Jurkat, Clone E6-1 (cell line): ENCODE data around the gene KCTD17.

ENCODE experiments used
- DNase-seq: peaks from one replicate; pipeline ENCODE4 v3.0.0-alpha.2; 2011; ENCODE audit warnings: low read depth, low spot score
- H3K4me3 ChIP-seq: 2 replicates; pipeline ENCODE4 v1.5.1; 2011; ENCODE audit warnings: mild to moderate bottlenecking, low read length, control low read depth, moderate library complexity

The KCTD17 gene

GRCh38 chr22:37054600-37055365, 3.2 kb downstream of the KCTD17 start:
- H3K4me3 ChIP-seq = no peak overlapping the region
- DNase-seq = no peak

- DNase-seq = no peak
- H3K4me3 ChIP-seq = no peak overlapping the region
Measured at GRCh38 chr22:37056246-37056645, 4.7 kb downstream of the KCTD17 start.

- DNase-seq = no peak
- H3K4me3 ChIP-seq = no peak overlapping the region
Measured at GRCh38 chr22:37057226-37057625, 5.7 kb downstream of the KCTD17 start.

- DNase-seq = no peak
- no peak overlapping the region for H3K4me3 ChIP-seq
Measured at GRCh38 chr22:37057796-37058510, 6.4 kb downstream of the KCTD17 start.

- no peak overlapping the region for H3K4me3 ChIP-seq
- no peak for DNase-seq
Measured at GRCh38 chr22:37058917-37059701, 7.6 kb downstream of the KCTD17 start.

GRCh38 chr22:37059876-37060449, 8.4 kb downstream of the KCTD17 start:
- no peak overlapping the region for H3K4me3 ChIP-seq
- no peak for DNase-seq

GRCh38 chr22:37060801-37061610, 9.5 kb downstream of the KCTD17 start:
- no peak overlapping the region for H3K4me3 ChIP-seq
- DNase-seq = no peak

- H3K4me3 ChIP-seq = no peak overlapping the region
- DNase-seq = no peak
Measured at GRCh38 chr22:37061611-37062375, 10.3 kb downstream of the KCTD17 start.

GRCh38 chr22:37062376-37062675, 10.8 kb downstream of the KCTD17 start:
- no peak overlapping the region for H3K4me3 ChIP-seq
- DNase-seq = no peak

GRCh38 chr22:37062702-37063381, 11.3 kb downstream of the KCTD17 start:
- DNase-seq = no peak
- H3K4me3 ChIP-seq = no peak overlapping the region

GRCh38 chr22:37063431-37064420, 12.2 kb downstream of the KCTD17 start:
- DNase-seq = peak; percentile 57
- H3K4me3 ChIP-seq = no peak overlapping the region

- DNase-seq = no peak
- no peak overlapping the region for H3K4me3 ChIP-seq
Measured at GRCh38 chr22:37064553-37064952, 13.0 kb downstream of the KCTD17 start.

- no peak overlapping the region for H3K4me3 ChIP-seq
- DNase-seq = no peak
Measured at GRCh38 chr22:37065180-37065579, 13.6 kb downstream of the KCTD17 start.

GRCh38 chr22:37065961-37066360, 14.4 kb downstream of the KCTD17 start:
- H3K4me3 ChIP-seq = no peak overlapping the region
- DNase-seq = no peak

- no peak for DNase-seq
- H3K4me3 ChIP-seq = no peak overlapping the region
Measured at GRCh38 chr22:37067428-37067827, 15.9 kb downstream of the KCTD17 start.

GRCh38 chr22:37068859-37069258, 17.3 kb downstream of the KCTD17 start:
- no peak for DNase-seq
- no peak overlapping the region for H3K4me3 ChIP-seq

- no peak overlapping the region for H3K4me3 ChIP-seq
- no peak for DNase-seq
Measured at GRCh38 chr22:37069319-37069718, 17.8 kb downstream of the KCTD17 start.
